Adrenal gland (tissue), 12 donors: ENCODE results near the gene MCF2L. TPM values are rescaled to one million over a fixed set of nuclear protein-coding genes. Genes with fewer than 3 reads are reported as not detected.
"Not testable (repeated sequence)": the region's sequence is repeated elsewhere in the genome, so short reads cannot be mapped to it uniquely, and the experiment has no call there.

Experiments
- DNase-seq, 7 donors: peaks; one replicate each; pipeline ENCODE4 v3.0.0-alpha.2; 2019 to 2020
- H3K27ac ChIP-seq, 5 donors: fragments of 200-600 bp; sonication (generic) in 4 of 5; 1 replicate in 3 of 5; 2 replicates in 2 of 5; pipeline versions ENCODE4 v1.5.1 to v1.8.0; 2016 to 2020; ENCODE audit warnings: mild to moderate bottlenecking in 1 of 5
- H3K27me3 ChIP-seq: fragments of 200-600 bp; 2 replicates; pipeline ENCODE4 v1.8.0; 2021
- H3K36me3 ChIP-seq, 2 donors: fragments of 200-600 bp; replicated peaks in 1 of 2; 1 replicate in 1 of 2; 2 replicates in 1 of 2; pipeline versions ENCODE4 v1.5.1 to v1.8.0; 2018 to 2022
- H3K4me1 ChIP-seq, 2 donors: fragments of 200-600 bp; replicated peaks in 1 of 2; 1 replicate in 1 of 2; 2 replicates in 1 of 2; pipeline versions ENCODE4 v1.5.1 to v1.8.0; 2018 to 2021
- H3K4me3 ChIP-seq, 4 donors: fragments of 200-600 bp; sonication (generic) in 3 of 4; one replicate each; pipeline ENCODE4 v1.5.1; 2016 to 2018
- H3K9me3 ChIP-seq, 3 donors: fragments of 200-600 bp; sonication (generic) in 1 of 3; replicated peaks in 1 of 3; 1 replicate in 2 of 3; 2 replicates in 1 of 3; pipeline versions ENCODE4 v1.5.1 to v1.8.0; 2016 to 2021
- CTCF ChIP-seq, 6 experiments: fragments of 450-650 bp in 4 of 6; fragments of 200-600 bp in 2 of 6; sonication (generic) in 1 of 6; IDR thresholded peaks; 1 replicate in 5 of 6; 2 replicates in 1 of 6; pipeline versions ENCODE4 v1.5.1 to v1.8.0; 2016 to 2021; ENCODE audit warnings: antibody characterized with exemption in 6 of 6, mild to moderate bottlenecking in 2 of 6, moderate library complexity in 1 of 6
- POLR2A ChIP-seq, 2 donors: fragments of 450-650 bp; IDR thresholded peaks; one replicate each; pipeline ENCODE4 v1.6.1; 2017; ENCODE audit warnings: antibody characterized with exemption in 2 of 2, mild to moderate bottlenecking in 2 of 2, moderate library complexity in 1 of 2
- WGBS, 4 donors: extraction: QIAGEN DNeasy Blood & Tissue Kit in 2 of 4; methylation state at CpG; one replicate each; pipeline versions ENCODE4 v1.1.5 to v1.1.7; 2013 to 2017; 5-methylcytosine and 5-hydroxymethylcytosine counted together
- intact Hi-C, 2 donors: fragments of 100-400 bp; cut with DNase I; formaldehyde crosslinking; loops; one replicate each; pipeline versions ENCODE4 v1.14.1 to v1.15.0; 2022 to 2023
- polyA plus RNA-seq, 3 donors: library from polyadenylated mRNA; stranded (reverse); fragments of 200-250 nt in 2 of 3; fragments of 350-450 nt in 1 of 3; fragmentation: Illumina TruSeq in 1 of 3; extraction: RNeasy Lipid Tissue Mini Kit (QIAGEN cat#74804) in 1 of 3; gene quantifications; one replicate each; pipeline ENCODE4 v1.2.3, GENCODE V29; 2013 to 2014
- total RNA-seq, 9 donors: library from RNA; depleted of rRNA in 4 of 9; stranded (reverse); fragments of >200 nt in 4 of 9; fragments of 120-200 nt in 1 of 9; fragmentation: NEBNext Ultra II Directional in 1 of 9; extraction: Animal tissue kit (Norgen Biotek cat#: 25700) in 1 of 9; gene quantifications; one replicate each; pipeline versions ENCODE4 v1.1.0 to v1.2.4, GENCODE V29; 2013 to 2023
- donor health status: healthy with polysubstance abuse.
- donor health status: Bipolar disorder and iron deficiency.
- donor health status: DM: yes; HTN: yes; CAD: no.
- donor health status: DM: no; HTN: no; CAD: no.
- donor health status: DM: no; HTN: no; CAD: no.
- donor health status: DM: yes; HTN: yes; CAD: no.

Gene MCF2L
- total and polyA plus RNA-seq, 12 donors, result 7.6 to 49.0 (median 15.3) TPM

- Histone ChIP-seq H3K27ac (no peak overlapping the region), H3K36me3 (no peaks in the 10 kb centered on the region), H3K4me3 (no peak overlapping the region), H3K4me1 (no peaks in the 10 kb centered on the region), H3K9me3 (no peaks in the 10 kb centered on the region), H3K27me3 (no peaks in the 10 kb centered on the region)
- TF ChIP-seq CTCF (IDR thresholded peaks at IDR 0.05), result no peak
- TF ChIP-seq POLR2A (IDR thresholded peaks at IDR 0.05), result no peak
- intact Hi-C loops, result no loop called here
- DNase-seq, result no peak
- WGBS, 4 donors, result 82 to 91% (median 90%) methylated on average over 22 to 52 of the region's 52 CpGs
Measured at GRCh38 chr13:113096745-113097305, 127.8 kb downstream of the MCF2L start.

- 83 to 89% (median 85%) methylated on average over 7 of the region's 7 CpGs for WGBS, 4 donors
- intact Hi-C loops, result no loop called here
- Histone ChIP-seq H3K36me3 (no peaks in the 10 kb centered on the region), H3K4me3 (no peak overlapping the region), H3K27ac (no peak overlapping the region), H3K27me3 (no peaks in the 10 kb centered on the region), H3K9me3 (no peaks in the 10 kb centered on the region), H3K4me1 (no peaks in the 10 kb centered on the region)
- no peak for TF ChIP-seq POLR2A (IDR thresholded peaks at IDR 0.05)
- TF ChIP-seq CTCF (IDR thresholded peaks at IDR 0.05), result no peak
- DNase-seq, result no peak
Measured at GRCh38 chr13:113097651-113098050, 128.6 kb downstream of the MCF2L start.

- intact Hi-C loops, result no loop called here
- Histone ChIP-seq H3K4me3 (no peak overlapping the region), H3K27me3 (no peaks in the 10 kb centered on the region), H3K4me1 (no peaks in the 10 kb centered on the region), H3K27ac (no peak overlapping the region), H3K9me3 (no peaks in the 10 kb centered on the region), H3K36me3 (no peaks in the 10 kb centered on the region)
- no peak for DNase-seq
- 76 to 80% (median 79%) methylated on average over 30 of the region's 30 CpGs for WGBS, 4 donors
- TF ChIP-seq CTCF (IDR thresholded peaks at IDR 0.05) (no peak), POLR2A (IDR thresholded peaks at IDR 0.05) (no peak)
Measured at GRCh38 chr13:113098162-113098732, 129.2 kb downstream of the MCF2L start.

- Histone ChIP-seq H3K27ac (no peak overlapping the region), H3K36me3 (no peaks in the 10 kb centered on the region), H3K4me3 (no peak overlapping the region), H3K27me3 (peaks cover 4% of the 10 kb centered on the region), H3K4me1 (no peaks in the 10 kb centered on the region), H3K9me3 (no peaks in the 10 kb centered on the region)
- intact Hi-C loops, result no loop called here
- DNase-seq, result no peak
- 73 to 87% (median 80%) methylated on average over 11 of the region's 11 CpGs for WGBS, 4 donors
- no peak for TF ChIP-seq POLR2A (IDR thresholded peaks at IDR 0.05)
- TF ChIP-seq CTCF (IDR thresholded peaks at IDR 0.05), result no peak
Measured at GRCh38 chr13:113099142-113099541, 130.1 kb downstream of the MCF2L start.

- H3K4me3 ChIP-seq, H3K9me3 ChIP-seq, H3K4me1 ChIP-seq, H3K36me3 ChIP-seq, intact Hi-C loops, H3K27ac ChIP-seq, DNase-seq, H3K27me3 ChIP-seq: not testable (repeated sequence)
- 70 to 85% (median 74%) methylated on average over 7 to 10 of the region's 10 CpGs for whole genome bisulfite sequencing, 4 donors
Measured at GRCh38 chr13:113102302-113102701, 133.3 kb downstream of the MCF2L start.
